H9 (cell line): Measurements from ENCODE around the gene MRPS26. TPM values are rescaled to one million over a fixed set of nuclear protein-coding genes. Genes with fewer than 3 reads are reported as not detected.

ENCODE experiments used
- DNase-seq: peaks from one replicate; pipeline ENCODE4 v3.0.0-alpha.2; 2017
- H2AFZ ChIP-seq: one replicate; pipeline ENCODE4 v1.6.1; 2013; ENCODE audit warnings: mild to moderate bottlenecking, low read length, control low read depth, moderate library complexity
- H2AK5ac ChIP-seq: 2 replicates; pipeline ENCODE4 v1.6.1; 2013; ENCODE audit warnings: low read length, control low read depth, mixed read lengths; ENCODE audit not compliant: insufficient read length
- H2BK120ac ChIP-seq: one replicate; pipeline ENCODE4 v1.6.1; 2013; ENCODE audit warnings: low read depth, mild to moderate bottlenecking, low read length, control low read depth, inconsistent platforms; ENCODE audit not compliant: poor library complexity, severe bottlenecking
- H2BK12ac ChIP-seq: 2 replicates; pipeline ENCODE4 v1.6.1; 2013; ENCODE audit warnings: low read length, control low read depth, mixed read lengths, low read depth; ENCODE audit not compliant: insufficient read length
- H2BK15ac ChIP-seq: 2 replicates; pipeline ENCODE4 v1.6.1; 2013; ENCODE audit warnings: low read depth, low read length, control low read depth
- H2BK20ac ChIP-seq: one replicate; pipeline ENCODE4 v1.6.1; 2013; ENCODE audit warnings: low read depth, mild to moderate bottlenecking, low read length, control low read depth, inconsistent platforms; ENCODE audit not compliant: poor library complexity, severe bottlenecking
- H2BK5ac ChIP-seq: 2 replicates; pipeline ENCODE4 v1.6.1; 2013; ENCODE audit warnings: low read length, control low read depth, mixed read lengths; ENCODE audit not compliant: insufficient read length
- H3K14ac ChIP-seq: 2 replicates; pipeline ENCODE4 v1.6.1; 2013; ENCODE audit warnings: low read length, control low read depth; ENCODE audit not compliant: insufficient read depth
- H3K18ac ChIP-seq: 2 replicates; pipeline ENCODE4 v1.6.1; 2013; ENCODE audit warnings: low read depth, mild to moderate bottlenecking, mixed read lengths, low read length, control low read depth; ENCODE audit not compliant: insufficient read length
- H3K23ac ChIP-seq: 2 replicates; pipeline ENCODE4 v1.6.1; 2013; ENCODE audit warnings: low read length, control low read depth, mixed read lengths, low read depth; ENCODE audit not compliant: insufficient read length
- H3K23me2 ChIP-seq: 2 replicates; pipeline ENCODE4 v1.6.1; 2013; ENCODE audit warnings: low read depth, mild to moderate bottlenecking, mixed read lengths, low read length, control low read depth; ENCODE audit not compliant: insufficient read length, poor library complexity, severe bottlenecking
- H3K27ac ChIP-seq: 2 replicates; pipeline ENCODE4 v1.5.1; 2013; ENCODE audit warnings: low read length, control low read depth, mixed read lengths, low read depth; ENCODE audit not compliant: insufficient read length
- H3K27me3 ChIP-seq: 2 replicates; pipeline ENCODE4 v1.6.1; 2013; ENCODE audit warnings: low read length, control low read depth, inconsistent platforms; ENCODE audit not compliant: insufficient read depth
- H3K4ac ChIP-seq: 2 replicates; pipeline ENCODE4 v1.6.1; 2013; ENCODE audit warnings: low read depth, mild to moderate bottlenecking, control low read depth, inconsistent platforms, low read length, moderate library complexity
- H3K4me1 ChIP-seq: 2 replicates; pipeline ENCODE4 v1.6.1; 2013; ENCODE audit warnings: low read length, control low read depth, inconsistent platforms; ENCODE audit not compliant: insufficient read depth
- H3K4me2 ChIP-seq: 2 replicates; pipeline ENCODE4 v1.6.1; 2013; ENCODE audit warnings: low read length, control low read depth, mixed read lengths; ENCODE audit not compliant: insufficient read length, insufficient read depth
- H3K56ac ChIP-seq: 2 replicates; pipeline ENCODE4 v1.6.1; 2013; ENCODE audit warnings: low read depth, mild to moderate bottlenecking, mixed read lengths, low read length, control low read depth; ENCODE audit not compliant: insufficient read length
- H3K79me1 ChIP-seq: 2 replicates; pipeline ENCODE4 v1.6.1; 2013; ENCODE audit warnings: low read depth, mild to moderate bottlenecking, moderate library complexity, low read length, control low read depth, inconsistent platforms; ENCODE audit not compliant: insufficient read depth, poor library complexity, severe bottlenecking
- H3K79me2 ChIP-seq: 2 replicates; pipeline ENCODE4 v1.6.1; 2013; ENCODE audit warnings: low read length, control low read depth, inconsistent platforms; ENCODE audit not compliant: insufficient read depth
- H3K9ac ChIP-seq: 2 replicates; pipeline ENCODE4 v1.6.1; 2013; ENCODE audit warnings: low read length, control low read depth, mixed read lengths; ENCODE audit not compliant: insufficient read length; ENCODE audit errors: extremely low read depth
- H3K9me3 ChIP-seq: one replicate; pipeline ENCODE4 v1.6.1; 2013; ENCODE audit warnings: low read depth, low read length, inconsistent platforms; ENCODE audit not compliant: control insufficient read depth
- H3T11ph ChIP-seq: one replicate; pipeline ENCODE4 v1.6.1; 2013; ENCODE audit warnings: mild to moderate bottlenecking, low read length, control low read depth, inconsistent platforms
- H4K20me1 ChIP-seq: one replicate; pipeline ENCODE4 v1.6.1; 2013; ENCODE audit not compliant: control insufficient read depth, insufficient read length, insufficient read depth
- H4K5ac ChIP-seq: 2 replicates; pipeline ENCODE4 v1.6.1; 2013; ENCODE audit warnings: low read depth, mild to moderate bottlenecking, mixed read lengths, low read length, control low read depth; ENCODE audit not compliant: insufficient read length
- H4K8ac ChIP-seq: replicated peaks from 2 replicates; pipeline ENCODE4 v1.6.1; 2013; ENCODE audit warnings: low read length, control low read depth, mixed read lengths, low read depth; ENCODE audit not compliant: insufficient read length
- H4K91ac ChIP-seq: 2 replicates; pipeline ENCODE4 v1.6.1; 2013; ENCODE audit warnings: low read depth, mild to moderate bottlenecking, moderate library complexity, mixed read lengths, low read length, control low read depth; ENCODE audit not compliant: insufficient read length
- H3K27ac Mint-ChIP-seq, 3 experiments: 2 replicates in 2 of 3; 3 replicates in 1 of 3; pipeline ENCODE4 v1.8.0; 2020 to 2021; ENCODE audit warnings: mixed read lengths in 3 of 3, mild to moderate bottlenecking in 1 of 3, moderate library complexity in 1 of 3
- H3K27me3 Mint-ChIP-seq: 2 replicates; pipeline ENCODE4 v1.8.0; 2021; ENCODE audit warnings: low read depth, mild to moderate bottlenecking, moderate library complexity, mixed read lengths
- H3K36me3 Mint-ChIP-seq, 3 experiments: 2 replicates in 2 of 3; 3 replicates in 1 of 3; pipeline ENCODE4 v1.8.0; 2020 to 2021; ENCODE audit warnings: low read depth in 3 of 3, mixed read lengths in 3 of 3; ENCODE audit not compliant: insufficient read depth in 1 of 3
- H3K4me1 Mint-ChIP-seq, 2 experiments: 2 replicates each; pipeline ENCODE4 v1.8.0; 2020; ENCODE audit warnings: mixed read lengths in 2 of 2
- H3K4me3 Mint-ChIP-seq, 2 experiments: 2 replicates in 1 of 2; 3 replicates in 1 of 2; pipeline ENCODE4 v1.8.0; 2020 to 2021; ENCODE audit warnings: mild to moderate bottlenecking in 2 of 2, mixed read lengths in 2 of 2, moderate library complexity in 1 of 2
- H3K9me3 Mint-ChIP-seq, 2 experiments: 2 replicates in 1 of 2; 3 replicates in 1 of 2; pipeline ENCODE4 v1.8.0; 2020; ENCODE audit warnings: mild to moderate bottlenecking in 2 of 2, mixed read lengths in 2 of 2, moderate library complexity in 1 of 2
- WGBS: extraction: QIAGEN DNeasy Blood & Tissue Kit; methylation state at CpG from one replicate; pipeline ENCODE4 v1.1.7; 2013; ENCODE audit warnings: missing lambda C conversion rate, low lambda C conversion rate, mixed read lengths; ENCODE audit not compliant: insufficient read length; ENCODE audit errors: extremely low coverage; 5-methylcytosine and 5-hydroxymethylcytosine counted together
- total RNA-seq: library from RNA; stranded (reverse); gene quantifications from 2 replicates; pipeline ENCODE4 v1.2.1, GENCODE V29; 2021
- TF ChIP-seq, protein P1 (sequence below): fragments of 200-600 bp; sonication (generic); conservative IDR thresholded peaks from 3 replicates; pipeline ENCODE4 v1.8.0; 2021; ENCODE audit warnings: antibody characterized with exemption, mild to moderate bottlenecking

Gene MRPS26
- total RNA-seq, 1 experiment from 2014 or later = 97.6 TPM

DNA sequence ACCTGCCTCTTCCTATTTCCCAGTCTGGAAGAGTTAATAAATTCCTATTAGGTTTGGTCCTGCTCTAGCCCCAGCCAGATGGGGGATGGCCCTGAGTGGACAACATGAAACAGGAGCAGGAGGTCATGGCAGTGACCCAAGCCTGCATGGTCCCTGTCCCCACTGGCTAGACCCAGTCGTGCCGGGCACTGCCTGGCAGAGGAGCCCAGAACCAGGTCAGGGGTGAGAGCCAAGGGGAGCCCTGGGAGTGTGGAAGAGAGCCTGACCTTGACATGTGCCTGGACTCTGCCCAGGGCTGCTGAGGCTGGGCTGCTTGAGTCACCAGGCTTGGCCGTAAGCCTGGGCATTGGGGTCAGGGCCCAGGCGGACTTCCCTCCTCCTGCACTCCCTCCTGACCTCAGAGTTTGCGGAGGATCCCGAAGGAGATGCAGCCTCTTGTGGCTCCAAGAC, 35.1 kb downstream of the MRPS26 start:
- Histone ChIP-seq H3K27ac (no peak overlapping the region), H3K23ac (no peak overlapping the region), H3K18ac (no peak overlapping the region), H3K79me2 (no peaks in the 10 kb centered on the region), H3K4ac (no peak overlapping the region), H3K9ac (no peak overlapping the region), H2BK20ac (no peak overlapping the region), H3K14ac (no peak overlapping the region), H3K9me3 (no peaks in the 10 kb centered on the region), H2BK5ac (no peak overlapping the region), H3K4me1 (no peaks in the 10 kb centered on the region; the same call in 1 of the 2 replicates), H3K79me1 (no peaks in the 10 kb centered on the region), H2BK15ac (no peak overlapping the region), H3K4me2 (no peak overlapping the region), H3K56ac (no peak overlapping the region), H2BK12ac (no peak overlapping the region), H3K23me2 (peaks cover 4% of the 10 kb centered on the region), H4K20me1 (no peaks in the 10 kb centered on the region), H3T11ph (no peak overlapping the region), H4K5ac (no peak overlapping the region), H4K91ac (no peak overlapping the region), H2BK120ac (no peak overlapping the region), H4K8ac (no peak overlapping the region), H2AK5ac (no peak overlapping the region), H3K27me3 (peaks cover 29% of the 10 kb centered on the region), H2AFZ (no peak overlapping the region)
- no peak overlapping the region for H3K27ac Mint-ChIP-seq
- peaks cover 2 to 3% of the 10 kb centered on the region in 2 experiments; a peak in 2 of 5 replicates for H3K9me3 Mint-ChIP-seq
- H3K27me3 Mint-ChIP-seq = peaks cover 67% of the 10 kb centered on the region
- TF ChIP-seq, protein P1, sequence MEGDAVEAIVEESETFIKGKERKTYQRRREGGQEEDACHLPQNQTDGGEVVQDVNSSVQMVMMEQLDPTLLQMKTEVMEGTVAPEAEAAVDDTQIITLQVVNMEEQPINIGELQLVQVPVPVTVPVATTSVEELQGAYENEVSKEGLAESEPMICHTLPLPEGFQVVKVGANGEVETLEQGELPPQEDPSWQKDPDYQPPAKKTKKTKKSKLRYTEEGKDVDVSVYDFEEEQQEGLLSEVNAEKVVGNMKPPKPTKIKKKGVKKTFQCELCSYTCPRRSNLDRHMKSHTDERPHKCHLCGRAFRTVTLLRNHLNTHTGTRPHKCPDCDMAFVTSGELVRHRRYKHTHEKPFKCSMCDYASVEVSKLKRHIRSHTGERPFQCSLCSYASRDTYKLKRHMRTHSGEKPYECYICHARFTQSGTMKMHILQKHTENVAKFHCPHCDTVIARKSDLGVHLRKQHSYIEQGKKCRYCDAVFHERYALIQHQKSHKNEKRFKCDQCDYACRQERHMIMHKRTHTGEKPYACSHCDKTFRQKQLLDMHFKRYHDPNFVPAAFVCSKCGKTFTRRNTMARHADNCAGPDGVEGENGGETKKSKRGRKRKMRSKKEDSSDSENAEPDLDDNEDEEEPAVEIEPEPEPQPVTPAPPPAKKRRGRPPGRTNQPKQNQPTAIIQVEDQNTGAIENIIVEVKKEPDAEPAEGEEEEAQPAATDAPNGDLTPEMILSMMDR = no peak
- no peak overlapping the region for H3K4me3 Mint-ChIP-seq
- WGBS = no CpG with 5 or more reads among the region's 6 CpGs
- no peak for DNase-seq
- H3K4me1 Mint-ChIP-seq = peaks cover 0 to 3% of the 10 kb centered on the region in 2 experiments; a peak in 1 of 4 replicates
- no peaks in the 10 kb centered on the region; a peak in 2 of 7 replicates for H3K36me3 Mint-ChIP-seq
